GM21515 (cell line): ENCODE measurements around the gene PPP4R4.
A peak's percentile ranks its signal among the peaks of the same experiment; 100 is the strongest.
"Not testable (repeated sequence)": the region's sequence is repeated elsewhere in the genome, so short reads cannot be mapped to it uniquely, and the experiment has no call there.

Experiments used
- ATAC-seq: cut with Tn5 transposase; IDR thresholded peaks from one replicate; pipeline ENCODE4 v1.9.1; 2021; ENCODE audit not compliant: unreplicated experiment

The PPP4R4 gene

DNA sequence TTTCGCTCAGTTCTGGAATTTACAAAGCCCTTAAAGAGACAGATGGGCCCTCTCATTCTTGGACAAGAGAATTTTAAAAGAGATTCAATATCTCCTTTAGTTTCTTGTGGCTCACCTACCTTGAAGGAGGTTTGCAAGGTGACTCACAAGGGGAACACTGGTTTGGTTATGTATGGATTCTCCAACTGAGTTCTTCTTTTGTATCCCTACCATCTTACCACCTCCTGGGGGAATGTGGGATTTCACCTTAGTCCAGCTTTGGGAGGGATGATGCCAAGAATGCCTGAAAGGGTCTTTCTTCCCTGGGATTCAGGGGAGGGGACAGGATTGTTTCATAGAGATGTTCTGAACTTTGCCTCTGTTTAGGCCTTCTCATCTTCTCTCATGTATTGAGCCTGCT, 3.7 kb downstream of the PPP4R4 start:
- no peak for ATAC-seq

DNA sequence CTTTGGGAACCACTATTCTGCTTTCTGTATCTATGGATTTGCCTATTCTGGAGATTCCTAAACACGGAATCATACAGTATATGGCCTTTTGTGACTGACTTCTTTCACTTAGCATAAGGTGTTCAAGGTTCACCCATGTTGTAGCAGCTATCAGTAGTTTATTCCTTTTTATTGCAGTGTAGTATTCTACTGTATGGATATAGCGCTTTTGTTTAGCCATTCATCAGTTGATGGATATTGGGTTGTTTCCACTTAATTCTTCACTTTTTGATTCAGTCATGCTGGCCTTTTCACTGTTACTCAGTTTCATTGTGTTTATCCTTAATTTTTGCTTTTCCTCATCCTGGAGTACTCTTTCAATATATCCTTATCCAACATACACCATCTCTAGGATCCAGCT, 5.1 kb downstream of the PPP4R4 start:
- no peak for ATAC-seq

DNA sequence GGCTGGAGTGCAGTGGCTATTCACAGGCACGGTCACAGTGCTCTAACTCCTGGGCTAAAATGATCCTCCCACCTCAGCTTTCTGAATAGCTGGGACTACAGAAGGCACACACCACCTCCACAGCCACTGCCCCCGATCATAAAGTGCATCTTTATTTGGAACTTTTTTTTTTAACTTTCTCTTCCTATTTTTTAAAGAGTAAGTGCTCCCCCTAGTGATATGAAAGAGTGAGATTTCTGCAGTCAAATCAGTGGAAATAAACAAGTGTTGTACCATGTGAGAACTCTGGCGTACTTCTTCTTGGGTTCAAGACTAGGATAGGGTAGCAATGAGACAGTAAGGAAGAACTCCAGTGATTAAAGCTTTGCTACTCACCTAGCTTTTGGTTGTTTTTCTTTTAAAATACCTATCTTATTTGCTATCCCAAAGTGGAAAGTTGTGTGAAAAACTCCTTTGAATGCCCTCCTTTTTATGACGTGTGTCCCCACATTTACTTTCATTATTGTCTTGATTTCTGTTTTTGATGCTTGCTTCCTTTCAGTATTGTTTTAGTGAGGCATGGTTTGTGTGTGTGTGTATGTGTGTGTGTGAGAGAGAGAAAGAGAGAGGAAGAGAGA, 6.6 kb downstream of the PPP4R4 start:
- peak; percentile 74 for ATAC-seq

DNA sequence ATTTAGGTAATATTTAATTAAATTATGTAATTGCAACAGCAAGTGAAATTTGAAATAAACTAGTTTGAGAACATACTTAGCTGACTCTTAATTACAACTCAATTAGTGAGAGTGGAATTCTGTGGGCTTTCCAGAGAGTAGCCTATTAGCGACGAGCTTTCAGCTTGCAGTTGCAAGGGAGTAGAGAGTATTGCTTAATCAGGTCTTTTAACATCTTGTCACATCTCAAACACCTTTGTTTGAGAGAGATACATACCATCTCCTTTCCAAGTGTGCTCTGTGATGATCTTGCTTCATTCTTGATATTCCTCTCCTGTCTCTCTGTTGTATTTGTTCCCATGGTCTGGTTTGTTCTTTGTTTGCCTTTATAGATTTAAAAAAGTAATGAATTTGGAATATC, 7.7 kb downstream of the PPP4R4 start:
- no peak for ATAC-seq

DNA sequence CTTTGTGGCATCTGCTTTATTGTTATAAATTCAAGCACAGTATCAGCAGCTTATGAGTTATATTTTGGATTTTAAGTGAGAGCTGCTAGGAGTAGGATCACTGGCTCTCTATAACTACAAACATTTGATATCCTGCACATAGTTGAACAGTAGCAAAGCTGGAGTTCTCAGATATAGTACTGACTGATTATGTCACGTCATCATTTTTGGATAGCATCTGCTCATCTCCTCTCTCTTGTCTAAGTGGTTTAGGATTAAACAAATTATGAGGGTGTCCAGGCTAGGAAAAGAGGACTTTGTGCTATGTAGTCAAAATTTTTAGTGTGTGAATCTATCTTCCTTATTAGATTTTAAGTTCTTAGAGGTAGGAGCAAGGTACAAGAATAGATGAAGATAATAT, 18.4 kb downstream of the PPP4R4 start:
- ATAC-seq, result no peak

DNA sequence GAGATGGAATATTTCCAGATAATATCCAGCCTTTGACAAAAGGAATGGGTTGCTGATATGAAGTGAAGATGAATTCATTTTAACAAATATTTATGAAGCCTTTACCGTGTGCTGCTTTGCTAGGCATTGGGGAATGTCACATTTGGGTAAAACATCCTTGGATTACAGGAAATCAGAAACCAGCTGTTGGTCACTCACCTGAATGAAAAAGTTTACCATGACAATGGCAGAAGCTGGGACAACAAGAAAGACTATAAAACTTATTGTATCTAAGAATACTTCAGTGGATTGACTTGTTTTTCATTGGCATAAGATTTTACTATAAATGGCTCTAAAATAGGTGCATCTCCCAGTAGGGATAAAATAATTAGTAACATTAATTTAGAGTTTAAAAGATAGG, 19.7 kb downstream of the PPP4R4 start:
- no peak for ATAC-seq

DNA sequence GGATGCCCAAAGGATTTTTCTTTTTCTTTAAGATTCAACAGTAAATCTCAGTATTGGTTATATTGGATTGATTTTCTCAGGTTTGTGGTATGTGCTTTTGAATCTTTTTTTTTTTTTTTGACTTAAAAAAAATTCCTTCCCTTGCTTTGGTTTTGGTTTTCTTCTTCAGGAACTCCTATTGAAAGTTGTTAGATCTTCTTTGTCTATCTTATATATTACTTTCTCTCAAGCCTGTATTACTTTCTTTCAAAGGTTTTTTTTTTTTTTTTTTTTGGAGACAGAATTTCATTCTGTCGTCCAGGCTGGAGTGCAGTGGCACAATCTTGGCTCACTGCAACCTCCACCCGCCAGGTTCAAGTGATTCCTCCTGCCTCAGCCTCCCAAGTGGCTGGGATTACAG, 21.9 kb downstream of the PPP4R4 start:
- no peak for ATAC-seq

DNA sequence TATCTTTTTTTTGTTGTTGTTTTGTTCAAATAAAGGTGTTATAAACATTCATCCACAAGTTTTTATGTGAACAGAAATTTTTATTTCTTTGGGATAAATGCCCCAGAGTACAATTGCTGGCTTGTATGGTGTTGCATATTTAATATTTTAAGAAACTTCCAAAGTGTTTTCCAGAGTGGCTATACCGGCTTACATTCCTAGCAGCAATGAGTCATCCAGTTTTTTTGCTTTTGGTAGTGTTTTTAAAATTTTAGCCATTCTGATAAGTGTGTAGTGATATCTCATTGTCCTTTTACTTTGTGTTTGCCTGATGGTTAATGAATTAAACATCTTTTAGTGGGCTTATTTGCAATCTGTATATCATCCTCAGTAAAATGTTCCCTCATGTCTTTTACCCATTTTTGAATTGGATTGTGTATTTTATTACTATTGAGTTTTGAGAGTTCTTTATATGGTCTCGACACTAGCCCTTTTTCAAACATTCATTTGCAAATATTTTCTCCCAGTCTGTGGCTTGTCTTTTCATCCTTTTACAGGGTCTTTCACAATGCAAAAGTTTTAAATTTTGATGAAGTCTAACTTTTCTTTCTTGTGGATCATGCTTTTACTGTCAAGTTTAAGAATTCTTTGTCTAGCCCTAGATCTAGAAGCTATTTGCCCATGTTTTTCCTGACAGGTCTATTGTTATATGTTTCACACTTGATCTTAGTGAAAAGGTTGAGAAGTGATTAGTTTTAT, 29.5 kb downstream of the PPP4R4 start:
- ATAC-seq, result no peak

DNA sequence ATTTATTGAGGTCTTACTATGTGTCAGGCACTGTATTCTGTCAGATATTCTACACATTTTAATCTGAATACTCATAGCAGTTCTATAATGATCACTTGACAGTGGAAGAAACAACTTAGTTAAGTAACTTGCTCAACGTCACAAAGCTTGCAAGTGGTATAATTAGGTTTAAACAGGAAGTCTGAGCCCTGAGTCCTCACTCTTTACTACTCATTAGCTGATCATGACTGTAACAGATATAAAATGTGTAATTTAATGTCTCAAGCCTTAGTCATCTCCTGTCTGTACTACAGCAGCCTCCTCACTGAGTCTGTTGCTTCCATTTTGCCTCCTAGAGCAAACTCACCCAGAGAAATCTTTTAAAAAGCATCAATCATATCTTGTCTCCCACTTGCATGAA, 38.9 kb downstream of the PPP4R4 start:
- ATAC-seq, result no peak

DNA sequence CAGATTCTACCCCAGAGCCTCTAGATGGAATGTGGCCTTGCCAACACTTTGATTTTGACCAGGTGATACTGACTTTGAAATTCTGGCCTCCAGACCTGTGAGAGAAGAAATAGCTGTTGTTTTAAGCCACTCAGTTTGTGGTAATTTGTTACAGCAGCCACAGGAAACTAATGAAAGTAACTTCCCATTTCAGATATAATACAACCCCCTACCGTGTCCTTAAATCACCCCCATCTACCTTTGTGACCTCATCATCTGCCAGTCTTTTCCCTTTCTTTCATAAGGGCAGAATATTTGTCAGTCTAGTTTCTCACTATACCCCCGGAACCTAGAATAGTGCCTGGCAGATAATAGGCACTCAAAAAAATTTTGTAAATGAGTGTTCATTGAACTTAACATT, 39.6 kb downstream of the PPP4R4 start:
- no peak for ATAC-seq

DNA sequence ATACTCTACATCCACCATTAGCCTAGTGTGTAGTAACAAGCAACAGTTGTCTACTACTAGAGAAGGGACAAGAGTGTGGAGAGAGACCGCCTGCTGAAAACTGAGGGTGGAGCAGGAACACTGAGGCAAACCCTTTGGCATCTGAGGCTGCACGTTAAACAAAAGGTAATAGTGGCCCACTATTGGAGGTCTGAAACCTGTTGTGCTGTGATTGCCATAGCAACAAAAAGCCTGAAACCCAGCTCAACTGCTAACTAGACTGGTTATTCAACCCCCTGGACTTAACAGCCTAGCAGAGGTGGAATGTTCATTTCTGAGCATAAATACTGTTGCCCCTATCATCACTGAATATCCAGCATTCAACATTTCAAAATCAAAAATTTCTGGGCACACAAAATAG, 43.0 kb downstream of the PPP4R4 start:
- ATAC-seq, result no peak

DNA sequence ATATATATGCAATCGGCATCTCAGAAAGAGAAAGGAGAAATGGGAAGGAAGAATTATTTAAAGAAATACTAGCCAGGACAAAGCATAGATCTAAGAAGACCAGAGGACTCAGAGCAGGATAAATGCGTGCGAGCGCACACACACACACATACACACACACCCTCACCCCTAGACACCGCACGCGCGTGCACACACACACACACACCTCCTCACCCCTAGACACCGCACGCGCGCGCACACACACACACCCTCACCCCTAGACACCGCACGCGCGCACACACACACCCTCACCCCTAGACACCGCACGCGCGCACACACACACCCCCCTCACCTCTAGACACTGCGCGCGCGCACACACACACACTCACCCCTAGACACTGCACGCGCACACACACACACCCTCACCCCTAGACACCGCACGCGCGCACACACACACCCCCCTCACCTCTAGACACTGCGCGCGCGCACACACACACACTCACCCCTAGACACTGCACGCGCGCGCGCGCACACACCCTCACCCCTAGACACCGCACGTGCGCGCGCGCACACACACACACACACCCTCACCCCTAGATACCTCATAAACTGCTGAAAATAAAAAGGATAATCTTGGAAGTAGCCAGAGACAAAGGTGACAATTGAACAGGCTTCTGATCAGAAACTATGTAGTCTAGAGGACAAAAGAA, 44.2 kb downstream of the PPP4R4 start:
- not testable (repeated sequence) for ATAC-seq

DNA sequence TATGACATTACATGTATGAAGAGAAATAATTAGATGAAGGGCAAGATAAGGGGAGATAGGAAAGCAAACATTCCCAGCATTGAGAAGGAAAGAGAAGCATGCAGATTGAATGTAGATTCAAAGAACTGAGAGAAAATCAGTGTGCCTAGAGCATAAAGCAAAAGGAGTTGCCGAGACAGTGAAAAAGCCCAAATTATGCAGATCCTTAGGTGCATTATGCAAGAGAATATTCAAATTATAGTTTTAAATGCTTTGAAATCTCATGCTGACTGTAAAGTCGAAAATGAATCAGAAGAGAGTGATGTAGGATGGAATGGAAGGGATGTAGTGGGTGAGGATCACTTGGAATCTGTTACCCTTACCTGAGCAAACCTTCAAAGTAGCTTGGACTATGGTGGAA, 49.9 kb downstream of the PPP4R4 start:
- ATAC-seq, result no peak

DNA sequence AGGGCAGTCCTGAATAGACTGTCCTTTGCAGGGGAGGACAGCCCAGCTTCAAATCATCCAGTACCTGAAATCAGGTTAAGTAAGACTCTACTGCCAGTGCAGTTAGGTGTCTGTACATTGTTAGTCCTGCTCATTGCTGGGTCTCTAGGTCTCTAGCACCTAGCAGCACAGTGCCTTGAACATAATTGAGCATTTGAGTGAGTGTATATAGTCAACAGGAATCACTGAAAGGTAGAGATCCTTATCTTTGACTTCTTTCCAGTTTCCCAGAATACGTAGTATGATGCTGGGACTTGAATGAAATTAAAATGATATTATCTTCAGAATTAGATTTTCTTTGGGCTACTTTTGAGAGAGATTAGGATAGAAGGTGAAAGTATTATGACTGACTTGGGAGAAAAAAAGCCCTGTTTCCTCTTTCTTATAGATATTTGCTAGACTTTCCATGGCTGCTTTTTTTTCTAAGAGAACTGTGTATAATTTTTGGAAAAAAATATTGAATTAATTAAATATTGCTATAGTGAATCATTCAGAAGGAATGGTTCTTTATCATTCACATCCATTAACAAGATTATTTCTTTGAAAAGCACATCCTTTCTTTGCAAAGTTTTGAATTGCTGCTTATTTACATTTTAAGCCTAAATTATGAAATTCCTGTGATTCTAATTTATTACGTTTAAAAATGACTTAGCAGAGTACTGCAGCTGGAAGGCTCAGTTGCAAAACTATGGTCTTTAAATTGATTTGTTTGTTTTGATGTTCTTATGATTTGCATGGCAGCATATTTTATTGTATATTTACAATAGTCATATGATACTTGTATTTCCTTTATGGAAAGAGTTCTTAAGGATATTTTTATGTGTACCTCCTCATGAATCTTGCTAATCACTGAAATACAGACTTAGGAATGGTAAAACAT, 51.6 kb downstream of the PPP4R4 start:
- ATAC-seq, result no peak

DNA sequence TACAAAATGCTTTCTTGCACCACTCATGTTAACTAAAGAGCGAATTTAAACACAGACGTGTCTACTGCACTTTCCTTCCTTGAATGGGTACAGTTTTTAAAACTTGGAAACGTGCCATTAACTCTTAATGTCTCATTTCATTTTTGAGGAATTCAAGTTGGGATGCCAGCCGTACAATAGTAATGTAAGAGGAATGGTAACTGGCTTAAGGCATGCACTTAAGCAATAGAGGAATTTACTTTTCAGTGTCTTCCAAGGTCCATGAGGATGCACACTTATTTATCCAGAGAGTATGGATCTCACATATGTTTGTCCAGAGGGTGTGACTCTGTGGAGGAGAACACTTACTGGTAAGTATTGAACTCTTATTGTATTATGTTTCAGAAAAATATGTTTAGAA, 52.9 kb downstream of the PPP4R4 start:
- ATAC-seq, result no peak

DNA sequence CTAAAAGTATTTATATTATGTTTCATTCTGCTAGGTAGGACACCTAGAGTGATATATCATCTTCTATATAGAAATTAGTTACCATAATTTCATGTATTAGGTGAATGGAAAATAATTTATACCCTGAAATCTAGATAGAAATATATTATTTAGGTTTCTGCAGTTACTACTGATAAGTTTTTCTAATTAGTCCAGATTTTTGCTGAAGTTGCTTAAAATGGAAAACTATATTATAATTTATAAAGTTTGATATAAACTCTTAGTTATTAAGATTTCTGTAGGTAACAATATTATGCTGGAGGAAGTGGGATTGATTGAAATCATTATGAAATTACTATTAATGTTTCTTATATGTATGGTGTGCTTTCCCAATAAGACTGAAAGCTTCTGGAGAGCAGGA, 62.9 kb downstream of the PPP4R4 start:
- no peak for ATAC-seq

DNA sequence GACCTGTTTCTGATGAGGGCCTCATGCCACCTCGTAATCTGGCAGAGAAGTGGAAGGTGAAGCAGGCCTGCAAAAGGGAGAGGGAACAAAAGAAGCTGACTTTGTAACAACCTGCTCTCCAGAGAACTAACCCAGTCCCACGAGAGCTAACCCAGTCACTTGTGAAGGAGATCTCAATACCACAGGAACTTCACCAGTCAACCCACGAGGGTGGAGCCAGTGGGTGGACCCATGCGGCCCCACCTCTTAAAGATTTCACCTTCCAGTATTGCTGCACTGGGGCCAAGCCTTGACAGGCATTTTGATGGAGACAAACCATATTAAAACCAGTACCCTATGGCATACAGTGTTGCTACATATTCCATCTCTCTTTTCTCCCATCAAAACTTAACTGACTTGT, 63.9 kb downstream of the PPP4R4 start:
- ATAC-seq, result no peak

DNA sequence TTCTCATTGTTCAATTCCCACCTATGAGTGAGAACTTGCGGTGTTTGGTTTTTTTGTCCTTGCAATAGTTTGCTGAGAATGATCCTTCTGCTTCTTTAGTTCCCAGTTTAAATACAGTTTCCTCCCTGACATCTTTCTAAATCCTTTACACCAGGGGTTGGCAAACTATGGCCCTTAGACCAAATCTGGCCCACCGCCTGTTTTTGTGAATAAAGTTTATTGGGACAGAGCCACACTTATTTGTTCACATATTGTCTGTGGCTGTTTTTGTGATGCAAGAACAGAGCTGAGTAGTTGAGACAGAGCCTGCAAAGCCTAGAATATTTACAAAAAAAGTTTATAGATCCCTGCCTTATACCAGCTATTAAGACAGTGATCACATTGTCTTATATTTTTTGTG, 65.3 kb downstream of the PPP4R4 start:
- ATAC-seq, result no peak

DNA sequence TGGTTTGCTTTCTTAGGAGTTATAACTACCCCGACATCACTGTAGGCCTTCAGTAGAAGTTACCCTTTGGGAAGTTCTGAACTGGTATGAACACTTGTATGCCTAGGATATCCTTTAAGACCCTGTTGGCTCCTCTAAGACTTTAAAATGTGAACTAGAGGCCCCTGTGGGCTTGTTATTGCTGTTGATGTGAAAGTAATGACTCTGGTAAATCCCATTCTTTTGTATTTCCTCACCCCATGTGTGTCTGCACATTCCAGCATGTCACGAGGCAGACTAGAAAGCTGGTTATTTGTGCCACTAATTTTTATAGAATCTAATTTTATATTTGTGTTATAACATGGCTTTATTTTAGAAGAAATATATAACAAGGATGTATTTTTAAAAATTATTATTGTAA, 70.1 kb downstream of the PPP4R4 start:
- ATAC-seq, result no peak

DNA sequence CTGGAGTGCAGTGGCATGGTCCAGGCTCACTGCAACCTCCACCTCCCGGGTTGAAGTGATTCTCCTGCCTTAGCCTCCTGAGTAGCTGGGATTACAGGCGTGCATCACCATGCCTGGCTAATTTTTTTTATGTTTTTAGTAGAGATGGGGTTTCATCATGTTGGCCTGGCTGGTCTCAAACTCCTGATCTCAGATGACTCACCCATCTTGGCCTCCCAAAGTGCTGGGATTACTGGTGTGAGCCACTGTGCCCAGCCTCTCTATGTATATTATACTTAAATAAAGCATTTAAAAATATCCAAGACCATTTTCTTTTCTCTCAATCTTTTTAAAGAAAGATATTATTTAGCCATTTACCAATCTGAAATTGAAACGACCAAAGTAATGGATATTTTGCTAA, 90.1 kb downstream of the PPP4R4 start:
- ATAC-seq, result not testable (repeated sequence)

DNA sequence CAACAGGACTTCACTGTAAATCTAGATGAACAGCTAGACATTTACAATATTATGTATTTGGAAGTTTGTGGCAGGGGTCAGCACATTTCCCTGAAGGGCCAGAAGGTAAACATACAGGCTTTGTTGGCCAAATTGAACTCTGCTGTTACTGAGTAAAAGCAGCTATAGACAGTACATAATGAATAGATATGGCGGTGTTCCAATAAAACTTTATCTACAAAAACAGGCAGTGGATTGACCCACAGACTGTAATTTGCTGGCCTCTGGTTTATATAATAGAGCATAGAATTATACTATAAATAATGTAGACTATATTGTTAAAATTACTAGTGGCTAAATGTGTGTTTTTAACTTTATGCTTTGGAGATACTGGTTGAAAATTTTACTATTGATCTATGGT, 93.2 kb downstream of the PPP4R4 start:
- no peak for ATAC-seq
